Testis (tissue), 2 donors: ENCODE measurements around the gene SLAMF1.

ENCODE experiments used
- CTCF ChIP-seq, 3 experiments: fragments of 450-650 bp in 2 of 3; fragments of 200-600 bp in 1 of 3; sonication (generic) in 1 of 3; IDR thresholded peaks; one replicate each; pipeline ENCODE4 v1.5.1; 2016 to 2019; ENCODE audit warnings: antibody characterized with exemption in 3 of 3, mild to moderate bottlenecking in 2 of 3, moderate library complexity in 1 of 3
- POLR2A ChIP-seq: fragments of 450-650 bp; IDR thresholded peaks from one replicate; pipeline ENCODE4 v1.6.1; 2017; ENCODE audit warnings: antibody characterized with exemption, mild to moderate bottlenecking, moderate library complexity

GRCh38 chr1:160588468-160588867 is 58.4 kb downstream of the SLAMF1 start:
- no peak for TF ChIP-seq CTCF (IDR thresholded peaks at IDR 0.05)
- no peak for TF ChIP-seq POLR2A
